HepG2 (cell line): ENCODE results near the gene FSD2. TPM values are rescaled to one million over a fixed set of nuclear protein-coding genes. Genes with fewer than 3 reads are reported as not detected.
A peak's percentile ranks its signal among the peaks of the same experiment; 100 is the strongest.

Experiments used
- CEBPB ChIP-seq: IDR thresholded peaks from 2 replicates; pipeline ENCODE4 v1.6.1; 2011; ENCODE audit warnings: low read depth, low read length, improper control_type of control experiment, borderline replicate concordance
- CREM ChIP-seq, 2 experiments: sonication (generic) in 1 of 2; formaldehyde crosslinking in 1 of 2; IDR thresholded peaks; 2 replicates each; pipeline versions ENCODE4 v1.4.0 to v1.6.1; 2016 to 2020; ENCODE audit warnings: antibody characterized with exemption in 1 of 2, mild to moderate bottlenecking in 1 of 2, missing genetic modification reagents in 1 of 2
- DNMT1 ChIP-seq: sonication (generic); formaldehyde crosslinking; IDR thresholded peaks from 2 replicates; pipeline ENCODE4 v1.5.1; 2020; ENCODE audit warnings: mild to moderate bottlenecking, missing genetic modification reagents
- ETV6 ChIP-seq: sonication (generic); formaldehyde crosslinking; conservative IDR thresholded peaks from 2 replicates; pipeline ENCODE4 v1.4.0; 2020; ENCODE audit warnings: missing genetic modification reagents
- GABPA ChIP-seq, 2 experiments: IDR thresholded peaks; 2 replicates each; pipeline ENCODE4 v1.6.1; 2011 to 2016; ENCODE audit warnings: low read depth in 2 of 2, low read length in 1 of 2, missing biosample characterization in 1 of 2, missing genetic modification characterization in 1 of 2
- MAFF ChIP-seq: IDR thresholded peaks from 2 replicates; pipeline ENCODE4 v1.6.1; 2011; ENCODE audit warnings: low read depth, low read length, improper control_type of control experiment
- PRDM15 ChIP-seq: sonication (generic); formaldehyde crosslinking; IDR thresholded peaks from 2 replicates; pipeline ENCODE4 v1.4.0; 2020; ENCODE audit warnings: missing genetic modification reagents
- ZBTB33 ChIP-seq: sonication (generic); formaldehyde crosslinking; IDR thresholded peaks from 2 replicates; pipeline ENCODE4 v1.4.0; 2020; ENCODE audit warnings: missing genetic modification reagents
- ZFP36L2 ChIP-seq: sonication (generic); formaldehyde crosslinking; IDR thresholded peaks from 2 replicates; pipeline ENCODE4 v1.4.0; 2020; ENCODE audit warnings: missing genetic modification reagents
- ZNF251 ChIP-seq: sonication (generic); formaldehyde crosslinking; IDR thresholded peaks from 2 replicates; pipeline ENCODE4 v1.9.0; 2021; ENCODE audit warnings: mild to moderate bottlenecking, missing genetic modification reagents
- ZNF513 ChIP-seq: sonication (generic); formaldehyde crosslinking; conservative IDR thresholded peaks from 2 replicates; pipeline ENCODE4 v1.5.0; 2020; ENCODE audit warnings: missing genetic modification reagents
- ZNF562 ChIP-seq: sonication (generic); formaldehyde crosslinking; IDR thresholded peaks from 2 replicates; pipeline ENCODE4 v1.8.0; 2022; ENCODE audit warnings: missing genetic modification reagents, borderline replicate concordance
- ZNF614 ChIP-seq: IDR thresholded peaks from 2 replicates; pipeline ENCODE4 v1.6.1; 2018; ENCODE audit warnings: missing biosample characterization, missing genetic modification reagents, inconsistent platforms, borderline replicate concordance
- ZNF672 ChIP-seq: sonication (generic); formaldehyde crosslinking; IDR thresholded peaks from 2 replicates; pipeline ENCODE4 v1.8.1; 2022; ENCODE audit warnings: missing genetic modification reagents
- ZNF788 ChIP-seq: sonication (generic); formaldehyde crosslinking; IDR thresholded peaks from 2 replicates; pipeline ENCODE4 v1.5.0; 2020; ENCODE audit warnings: mild to moderate bottlenecking, missing genetic modification reagents, borderline replicate concordance
- ZNF800 ChIP-seq: sonication (generic); formaldehyde crosslinking; IDR thresholded peaks from 2 replicates; pipeline ENCODE4 v1.4.0; 2020; ENCODE audit warnings: missing genetic modification reagents
- polyA plus RNA-seq, 8 experiments: library from polyadenylated mRNA; depleted of rRNA in 3 of 8; stranded (reverse) in 7 of 8; unstranded in 1 of 8; fragments of >200 nt; fragmentation: Illumina TruSeq in 4 of 8; extraction: Trizol in 4 of 8; gene quantifications; 2 replicates each; pipeline versions ENCODE4 v1.2.1 to v1.2.3, GENCODE V29; 2011 to 2016; ENCODE audit warnings: low read depth in 4 of 8, missing spikeins in 1 of 8, mixed read lengths in 1 of 8; ENCODE audit not compliant: insufficient read depth in 1 of 8
- total RNA-seq, 5 experiments: library from RNA; depleted of rRNA; stranded (reverse); fragments of >200 nt; fragmentation: Illumina TruSeq; extraction: Trizol; gene quantifications; 2 replicates each; pipeline ENCODE4 v1.2.3, GENCODE V29; 2016; ENCODE audit warnings: low read depth in 1 of 5

Gene FSD2
- total and polyA plus RNA-seq, 2 of the 13 experiments (the other 11 are each of a cell fraction or from before 2014, with no cell fraction given) = not detected

GRCh38 chr15:82809308-82810060, 3.6 kb upstream of the FSD2 start, which contains the start of gene WHAMM (continued):
- TF ChIP-seq ZBTB33 = no peak
- TF ChIP-seq CREM (IDR thresholded peaks at IDR 0.05) = peak; percentile 60
- no peak for TF ChIP-seq CREM (CRISPR knock-in tag; IDR thresholded peaks at IDR 0.05)
- no peak for TF ChIP-seq ZFP36L2
- no peak for TF ChIP-seq ZNF562
- no peak for TF ChIP-seq ZNF513 (CRISPR knock-in tag)
- TF ChIP-seq GABPA (IDR thresholded peaks at IDR 0.05; ENCODE audit: low read depth, low read length) = 0 out of 2 replicates have a peak, but pooled peaks have one; percentile 7
- no peak for TF ChIP-seq GABPA (CRISPR knock-in tag; IDR thresholded peaks at IDR 0.05; ENCODE audit: low read depth)
- peak; percentile 46; the same call in 1 of the 2 replicates for TF ChIP-seq ZNF800 (CRISPR knock-in tag)
- 0 out of 2 replicates have a peak, but pooled peaks have one; percentile 24 for TF ChIP-seq ETV6 (CRISPR knock-in tag)
- 0 out of 2 replicates have a peak, but pooled peaks have one; percentile 11 for TF ChIP-seq PRDM15 (CRISPR knock-in tag)
- TF ChIP-seq ZNF251 (CRISPR knock-in tag) = no peak
- TF ChIP-seq ZNF614 (CRISPR knock-in tag) = no peak
- peak; percentile 75; the same call in 1 of the 2 replicates for TF ChIP-seq ZNF788 (CRISPR knock-in tag)
- TF ChIP-seq ZNF672 (CRISPR knock-in tag) = no peak
- peak; percentile 87 for TF ChIP-seq CEBPB
- no peak for TF ChIP-seq DNMT1
- TF ChIP-seq MAFF = no peak
